GM19452 (cell line): Measurements from ENCODE around the gene ZC3H10.

Experiments
- ATAC-seq: cut with Tn5 transposase; IDR thresholded peaks from one replicate; pipeline ENCODE4 v1.9.1; 2021; ENCODE audit not compliant: unreplicated experiment

Gene ZC3H10

GRCh38 chr12:56164345-56164729, 46.3 kb downstream of the ZC3H10 start:
- ATAC-seq: no peak

- ATAC-seq: no peak
Measured at GRCh38 chr12:56165369-56165768, 47.3 kb downstream of the ZC3H10 start.

GRCh38 chr12:56169229-56169759, 51.2 kb downstream of the ZC3H10 start:
- ATAC-seq: no peak

DNA sequence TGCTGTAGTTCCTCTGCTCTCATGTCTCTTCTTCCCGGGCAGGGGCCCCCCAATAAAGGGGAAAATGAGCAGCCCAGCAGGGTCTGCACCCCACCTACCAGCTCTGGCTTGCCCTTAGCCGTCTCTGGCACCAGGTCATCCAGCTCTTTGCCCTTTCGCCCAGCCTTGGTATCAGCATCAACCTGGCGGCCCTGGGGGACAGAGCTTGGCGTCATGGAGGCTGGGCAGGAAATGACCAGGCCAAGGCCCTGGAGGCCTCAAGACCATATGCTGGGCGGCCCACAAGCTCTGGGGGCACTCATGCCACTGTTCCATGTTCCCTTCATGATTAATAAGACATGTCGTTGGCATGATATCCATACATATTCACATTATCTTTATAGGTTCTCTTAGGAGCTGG, 54.8 kb downstream of the ZC3H10 start:
- no peak for ATAC-seq
